Breast epithelium (tissue), 4 donors: ENCODE data around the gene VPS52. TPM values are rescaled to one million over a fixed set of nuclear protein-coding genes. Genes with fewer than 3 reads are reported as not detected.

Experiments used
- DNase-seq, 2 donors: peaks; one replicate each; pipeline ENCODE4 v3.0.0-alpha.2; 2019; ENCODE audit warnings: low spot score in 2 of 2
- H3K27ac ChIP-seq, 2 donors: fragments of 200-600 bp; sonication (generic) in 1 of 2; one replicate each; pipeline ENCODE4 v1.5.1; 2016 to 2019; ENCODE audit warnings: mild to moderate bottlenecking in 1 of 2
- H3K27me3 ChIP-seq, 2 donors: fragments of 200-600 bp; sonication (generic) in 1 of 2; one replicate each; pipeline versions ENCODE4 v1.5.1 to v1.6.0; 2017 to 2019; ENCODE audit warnings: control low read depth in 1 of 2, mild to moderate bottlenecking in 1 of 2
- H3K36me3 ChIP-seq: fragments of 200-600 bp; one replicate; pipeline ENCODE4 v1.5.1; 2019
- H3K4me1 ChIP-seq, 2 donors: fragments of 200-600 bp; sonication (generic); one replicate each; pipeline ENCODE4 v1.5.1; 2016 to 2019; ENCODE audit warnings: control low read depth in 1 of 2
- H3K4me3 ChIP-seq, 3 donors: fragments of 200-600 bp; sonication (generic); 1 replicate in 2 of 3; 2 replicates in 1 of 3; pipeline ENCODE4 v1.5.1; 2016 to 2019; ENCODE audit warnings: mild to moderate bottlenecking in 3 of 3, moderate library complexity in 2 of 3
- H3K9me3 ChIP-seq, 2 donors: fragments of 200-600 bp; sonication (generic) in 1 of 2; one replicate each; pipeline ENCODE4 v1.5.1; 2016 to 2019; ENCODE audit warnings: control low read depth in 1 of 2
- POLR2A ChIP-seq: fragments of 450-650 bp; IDR thresholded peaks from one replicate; pipeline ENCODE4 v1.6.1; 2016; ENCODE audit warnings: antibody characterized with exemption, mild to moderate bottlenecking, moderate library complexity
- POLR2AphosphoS5 ChIP-seq, 3 donors: sonication (generic); formaldehyde crosslinking; IDR thresholded peaks; one replicate each; pipeline ENCODE4 v1.6.1; 2017; ENCODE audit warnings: antibody characterized with exemption in 3 of 3
- intact Hi-C: fragments of 100-400 bp; cut with DNase I; formaldehyde crosslinking; loops from one replicate; pipeline ENCODE4 v1.15.1; 2023; ENCODE audit warnings: low total_unique reads
- total RNA-seq, 3 donors: library from RNA; depleted of rRNA; stranded (reverse); fragments of >200 nt; gene quantifications; one replicate each; pipeline ENCODE4 v1.1.0, GENCODE V29; 2016
- TF ChIP-seq, protein P1 (sequence below), 3 donors: fragments of 450-650 bp; IDR thresholded peaks; one replicate each; pipeline ENCODE4 v1.5.1; 2016 to 2017; ENCODE audit warnings: antibody characterized with exemption in 3 of 3, mild to moderate bottlenecking in 3 of 3, moderate library complexity in 3 of 3

VPS52 gene
- total RNA-seq, 3 donors from 2014 or later, result 29.4 to 55.6 (median 44.2) TPM

DNA sequence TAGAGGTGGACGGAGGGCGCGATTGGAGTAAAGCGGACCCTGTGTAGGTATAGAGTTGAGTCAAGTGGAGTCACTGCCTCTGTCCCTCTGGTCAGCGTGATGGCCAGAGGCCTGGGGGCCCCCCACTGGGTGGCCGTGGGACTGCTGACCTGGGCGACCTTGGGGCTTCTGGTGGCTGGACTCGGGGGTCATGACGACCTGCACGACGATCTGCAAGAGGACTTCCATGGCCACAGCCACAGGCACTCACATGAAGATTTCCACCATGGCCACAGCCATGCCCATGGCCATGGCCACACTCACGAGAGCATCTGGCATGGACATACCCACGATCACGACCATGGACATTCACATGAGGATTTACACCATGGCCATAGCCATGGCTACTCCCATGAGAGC is 70.5 kb downstream of the VPS52 start:
- H3K9me3 ChIP-seq, result no peaks in the 10 kb centered on the region
- peak overlapping the region; percentile 61 to 94 (median 92) for H3K4me3 ChIP-seq
- H3K36me3 ChIP-seq, result no peaks in the 10 kb centered on the region
- intact Hi-C loops, result no loop called here
- peak overlapping the region; percentile 98 to 99 for H3K27ac ChIP-seq
- peaks cover 10 to 37% of the 10 kb centered on the region in 2 donors for H3K4me1 ChIP-seq
- H3K27me3 ChIP-seq, result no peaks in the 10 kb centered on the region
- no peak for DNase-seq
- TF ChIP-seq, protein P1, sequence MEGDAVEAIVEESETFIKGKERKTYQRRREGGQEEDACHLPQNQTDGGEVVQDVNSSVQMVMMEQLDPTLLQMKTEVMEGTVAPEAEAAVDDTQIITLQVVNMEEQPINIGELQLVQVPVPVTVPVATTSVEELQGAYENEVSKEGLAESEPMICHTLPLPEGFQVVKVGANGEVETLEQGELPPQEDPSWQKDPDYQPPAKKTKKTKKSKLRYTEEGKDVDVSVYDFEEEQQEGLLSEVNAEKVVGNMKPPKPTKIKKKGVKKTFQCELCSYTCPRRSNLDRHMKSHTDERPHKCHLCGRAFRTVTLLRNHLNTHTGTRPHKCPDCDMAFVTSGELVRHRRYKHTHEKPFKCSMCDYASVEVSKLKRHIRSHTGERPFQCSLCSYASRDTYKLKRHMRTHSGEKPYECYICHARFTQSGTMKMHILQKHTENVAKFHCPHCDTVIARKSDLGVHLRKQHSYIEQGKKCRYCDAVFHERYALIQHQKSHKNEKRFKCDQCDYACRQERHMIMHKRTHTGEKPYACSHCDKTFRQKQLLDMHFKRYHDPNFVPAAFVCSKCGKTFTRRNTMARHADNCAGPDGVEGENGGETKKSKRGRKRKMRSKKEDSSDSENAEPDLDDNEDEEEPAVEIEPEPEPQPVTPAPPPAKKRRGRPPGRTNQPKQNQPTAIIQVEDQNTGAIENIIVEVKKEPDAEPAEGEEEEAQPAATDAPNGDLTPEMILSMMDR (IDR thresholded peaks at IDR 0.05), result no peak
- TF ChIP-seq POLR2A (no peak), POLR2AphosphoS5 (IDR thresholded peaks at IDR 0.05) (no peak)

Other genes with a start within 250 kb of the VPS52 start
- gene HLA-DPA1, start 198.2 kb downstream of the VPS52 start, total RNA-seq, result 100 to 1,000 TPM in 1 of 3 donors, 10 to 100 TPM in 2; 51.8 to 116 (median 75.4) TPM
- gene HLA-DPB1, start 195.9 kb downstream of the VPS52 start, total RNA-seq, result 10 to 100 TPM; 56.5 to 80.3 (median 58.2) TPM
- 1 to 10 TPM in 1 of 3 donors, under 1 TPM in 2; 0.32 to 1.0 (median 0.98) TPM for gene COL11A2, start 79.4 kb downstream of the VPS52 start, total RNA-seq
- 10 to 100 TPM; 27.4 to 39.1 (median 27.5) TPM for gene RXRB, start 71.2 kb downstream of the VPS52 start, total RNA-seq
- gene SLC39A7, start 71.0 kb downstream of the VPS52 start, total RNA-seq, result 10 to 100 TPM; 55.0 to 79.3 (median 74.1) TPM
- gene HSD17B8, start 67.2 kb downstream of the VPS52 start, total RNA-seq, result 10 to 100 TPM; 17.0 to 33.8 (median 18.4) TPM
- 10 to 100 TPM; 11.8 to 20.6 (median 19.5) TPM for gene RING1, start 63.4 kb downstream of the VPS52 start, total RNA-seq
- 1,000 to 10,000 TPM; 3,121 to 5,317 (median 4,287) TPM for gene RPS18, start 199 bp upstream of the VPS52 start, total RNA-seq
- 10 to 100 TPM in 2 of 3 donors, 1 to 10 TPM in 1; 8.2 to 15.0 (median 11.1) TPM for gene B3GALT4, start 5.2 kb upstream of the VPS52 start, total RNA-seq
- gene WDR46, start 17.4 kb upstream of the VPS52 start, total RNA-seq, result 10 to 100 TPM; 48.2 to 75.1 (median 58.8) TPM
- gene PFDN6, start 17.7 kb upstream of the VPS52 start, total RNA-seq, result 10 to 100 TPM; 23.3 to 28.6 (median 26.9) TPM
- 100 to 1,000 TPM in 2 of 3 donors, 10 to 100 TPM in 1; 38.9 to 151 (median 103) TPM for gene RGL2, start 27.1 kb upstream of the VPS52 start, total RNA-seq
- gene TAPBP, start 42.2 kb upstream of the VPS52 start, total RNA-seq, result 10 to 100 TPM; 38.6 to 67.8 (median 43.6) TPM
- 10 to 100 TPM; 12.6 to 27.2 (median 18.7) TPM for gene ZBTB22, start 45.9 kb upstream of the VPS52 start, total RNA-seq
- gene DAXX, start 51.1 kb upstream of the VPS52 start, total RNA-seq, result 10 to 100 TPM; 39.0 to 56.3 (median 39.8) TPM
- 1 to 10 TPM; 2.0 to 3.8 (median 3.2) TPM for gene KIFC1, start 119.9 kb upstream of the VPS52 start, total RNA-seq
- gene PHF1, start 139.1 kb upstream of the VPS52 start, total RNA-seq, result 10 to 100 TPM; 72.8 to 82.8 (median 77.3) TPM
- 100 to 1,000 TPM in 2 of 3 donors, 10 to 100 TPM in 1; 81.3 to 123 (median 111) TPM for gene CUTA, start 146.2 kb upstream of the VPS52 start, total RNA-seq
- 10 to 100 TPM in 2 of 3 donors, 1 to 10 TPM in 1; 6.1 to 12.5 (median 10.7) TPM for gene SYNGAP1, start 148.2 kb upstream of the VPS52 start, total RNA-seq
- 1 to 10 TPM; 1.9 to 5.1 (median 3.6) TPM for gene ZBTB9, start 182.7 kb upstream of the VPS52 start, total RNA-seq